Kidney (tissue), 14 donors: ENCODE measurements around the gene DLL4. TPM values are rescaled to one million over a fixed set of nuclear protein-coding genes. Genes with fewer than 3 reads are reported as not detected.

Experiments used
- DNase-seq, 5 donors: peaks; one replicate each; pipeline ENCODE4 v3.0.0-alpha.2; 2013 to 2020
- FAIRE-seq: peaks from 2 replicates; lab custom pipeline; 2012; peaks lifted over from hg19 to GRCh38; lab: Jason Lieb, UNC
- H3K27ac ChIP-seq, 2 donors: one replicate each; pipeline ENCODE4 v1.7.0; 2013; ENCODE audit warnings: low read depth in 2 of 2, low read length in 2 of 2, inconsistent platforms in 1 of 2
- H3K27me3 ChIP-seq: one replicate; pipeline ENCODE4 v1.7.1; 2013; ENCODE audit warnings: low read length, inconsistent platforms; ENCODE audit not compliant: control insufficient read depth, insufficient read depth
- H3K36me3 ChIP-seq, 3 donors: one replicate each; pipeline versions ENCODE4 v1.7.0 to v1.7.1; 2013; ENCODE audit warnings: low read length in 3 of 3, control low read depth in 1 of 3, inconsistent platforms in 1 of 3; ENCODE audit not compliant: insufficient read depth in 3 of 3, control insufficient read depth in 2 of 3
- H3K4me1 ChIP-seq, 3 donors: one replicate each; pipeline versions ENCODE4 v1.7.0 to v1.7.1; 2013; ENCODE audit warnings: low read length in 3 of 3, inconsistent platforms in 1 of 3, low read depth in 1 of 3; ENCODE audit not compliant: control insufficient read depth in 2 of 3, insufficient read depth in 2 of 3
- H3K4me3 ChIP-seq, 3 donors: one replicate each; pipeline versions ENCODE4 v1.7.0 to v1.8.1; 2013; ENCODE audit warnings: low read length in 3 of 3, control low read depth in 1 of 3, inconsistent platforms in 1 of 3
- H3K9ac ChIP-seq, 3 donors: one replicate each; pipeline versions ENCODE4 v1.7.0 to v1.7.1; 2013; ENCODE audit warnings: low read length in 3 of 3, control low read depth in 1 of 3, inconsistent platforms in 1 of 3
- H3K9me3 ChIP-seq, 3 donors: one replicate each; pipeline versions ENCODE4 v1.7.0 to v1.7.1; 2013; ENCODE audit warnings: low read length in 3 of 3, control low read depth in 1 of 3, inconsistent platforms in 1 of 3; ENCODE audit not compliant: control insufficient read depth in 2 of 3, insufficient read depth in 1 of 3
- CTCF ChIP-seq: IDR thresholded peaks from 3 replicates; pipeline ENCODE4 v1.5.1; 2012; ENCODE audit warnings: mild to moderate bottlenecking, moderate library complexity, borderline replicate concordance; ENCODE audit not compliant: insufficient read depth; ENCODE audit errors: extremely low read depth
- intact Hi-C: fragments of 100-400 bp; cut with DNase I; formaldehyde crosslinking; loops from one replicate; pipeline ENCODE4 v1.11.1; 2022
- polyA plus RNA-seq: library from polyadenylated mRNA; stranded (reverse); fragments of 350-450 nt; fragmentation: Illumina TruSeq; extraction: RNeasy Lipid Tissue Mini Kit (QIAGEN cat#74804); gene quantifications from one replicate; pipeline ENCODE4 v1.2.3, GENCODE V29; 2014; ENCODE audit warnings: low read depth, low replicate concordance; ENCODE audit not compliant: insufficient read depth
- total RNA-seq: library from RNA; stranded (reverse); fragmentation: NEBNext Ultra II Directional; extraction: Animal tissue kit (Norgen Biotek cat#: 25700); gene quantifications from one replicate; pipeline ENCODE4 v1.2.1, GENCODE V29; 2021
- donor health status: control.
- donor health status: control.
- donor health status: control.
- donor health status: control.
- donor health status: control.
- donor health status: DM: yes; HTN: yes; CAD: no.
- donor health status: Normal renal cell carcinoma (clear cell type).

Gene DLL4
- total and polyA plus RNA-seq, 2 donors from 2014 or later, result 5.8 to 9.4 TPM

DNA sequence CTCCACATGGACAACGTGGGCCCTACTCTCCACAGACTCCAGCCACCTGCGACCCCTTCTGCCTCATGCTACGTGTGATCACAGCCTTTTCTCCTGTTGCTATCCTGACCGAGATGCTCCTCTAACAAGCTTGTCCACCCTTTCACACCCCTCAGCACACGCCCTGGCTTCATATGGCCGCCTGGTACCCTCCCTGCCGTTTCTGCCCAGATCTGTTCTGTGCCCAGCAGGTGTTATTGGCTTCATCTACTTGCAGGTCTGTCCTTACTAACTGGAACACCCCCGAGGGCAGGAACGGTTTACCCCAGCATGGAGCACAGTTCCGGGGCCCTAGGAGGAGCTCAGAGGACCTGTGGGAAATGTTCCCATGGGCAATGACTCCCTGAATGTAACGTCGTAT, 34.1 kb downstream of the DLL4 start:
- Histone ChIP-seq H3K36me3 (no peaks in the 10 kb centered on the region), H3K9me3 (no peaks in the 10 kb centered on the region), H3K4me1 (peaks cover 0 to 6% (median 5%) of the 10 kb centered on the region in 3 donors), H3K27ac (no peak overlapping the region), H3K4me3 (no peak overlapping the region), H3K27me3 (no peaks in the 10 kb centered on the region), H3K9ac (no peak overlapping the region)
- no peak for TF ChIP-seq CTCF
- FAIRE-seq, result no peak
- intact Hi-C loops, result no loop called here
- peak in 1 of 5 donors; percentile 41 for DNase-seq

DNA sequence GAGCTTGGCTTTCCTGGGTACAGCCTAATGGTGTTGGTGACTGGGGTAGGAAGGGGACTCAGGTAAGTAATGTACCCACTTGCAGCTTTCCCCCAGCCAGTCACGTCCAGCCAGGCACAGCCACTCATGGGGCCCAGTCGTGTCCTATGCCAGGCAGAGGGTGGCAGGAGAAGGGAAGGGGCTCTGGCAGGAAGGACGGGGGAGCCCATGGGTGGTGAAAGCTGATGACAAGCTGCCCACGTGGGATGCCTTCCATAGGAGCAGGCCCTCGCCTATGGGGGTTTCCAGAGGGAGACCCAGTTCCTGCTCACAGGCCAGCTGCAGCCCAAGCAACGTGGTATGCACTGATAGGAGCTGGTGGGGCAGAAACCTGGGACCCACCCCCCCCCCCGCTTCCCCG, 34.9 kb downstream of the DLL4 start:
- H3K36me3 ChIP-seq, result no peaks in the 10 kb centered on the region
- H3K27me3 ChIP-seq, result no peaks in the 10 kb centered on the region
- peaks cover 0 to 6% (median 5%) of the 10 kb centered on the region in 3 donors for H3K4me1 ChIP-seq
- H3K9me3 ChIP-seq, result no peaks in the 10 kb centered on the region
- no peak overlapping the region for H3K27ac ChIP-seq
- H3K4me3 ChIP-seq, result no peak overlapping the region
- intact Hi-C loops, result no loop called here
- no peak for FAIRE-seq
- peak in 1 of 5 donors; percentile 41 for DNase-seq
- no peak for TF ChIP-seq CTCF
- H3K9ac ChIP-seq, result no peak overlapping the region

- peaks cover 0 to 6% (median 5%) of the 10 kb centered on the region in 3 donors for H3K4me1 ChIP-seq
- no peaks in the 10 kb centered on the region for H3K27me3 ChIP-seq
- no peak overlapping the region for H3K4me3 ChIP-seq
- intact Hi-C loops, result no loop called here
- H3K9ac ChIP-seq, result no peak overlapping the region
- H3K9me3 ChIP-seq, result no peaks in the 10 kb centered on the region
- no peaks in the 10 kb centered on the region for H3K36me3 ChIP-seq
- no peak for TF ChIP-seq CTCF
- no peak for DNase-seq
- no peak for FAIRE-seq
- H3K27ac ChIP-seq, result no peak overlapping the region
Measured at GRCh38 chr15:40964634-40965033, 35.5 kb downstream of the DLL4 start.
